ENCODE measurements around the gene HOXA3. TPM values are rescaled to one million over a fixed set of nuclear protein-coding genes. Genes with fewer than 3 reads are reported as not detected.

Gene HOXA3
- total and polyA plus RNA-seq, 7 donors = 0.65 to 5.6 (median 3.3) TPM

DNA sequence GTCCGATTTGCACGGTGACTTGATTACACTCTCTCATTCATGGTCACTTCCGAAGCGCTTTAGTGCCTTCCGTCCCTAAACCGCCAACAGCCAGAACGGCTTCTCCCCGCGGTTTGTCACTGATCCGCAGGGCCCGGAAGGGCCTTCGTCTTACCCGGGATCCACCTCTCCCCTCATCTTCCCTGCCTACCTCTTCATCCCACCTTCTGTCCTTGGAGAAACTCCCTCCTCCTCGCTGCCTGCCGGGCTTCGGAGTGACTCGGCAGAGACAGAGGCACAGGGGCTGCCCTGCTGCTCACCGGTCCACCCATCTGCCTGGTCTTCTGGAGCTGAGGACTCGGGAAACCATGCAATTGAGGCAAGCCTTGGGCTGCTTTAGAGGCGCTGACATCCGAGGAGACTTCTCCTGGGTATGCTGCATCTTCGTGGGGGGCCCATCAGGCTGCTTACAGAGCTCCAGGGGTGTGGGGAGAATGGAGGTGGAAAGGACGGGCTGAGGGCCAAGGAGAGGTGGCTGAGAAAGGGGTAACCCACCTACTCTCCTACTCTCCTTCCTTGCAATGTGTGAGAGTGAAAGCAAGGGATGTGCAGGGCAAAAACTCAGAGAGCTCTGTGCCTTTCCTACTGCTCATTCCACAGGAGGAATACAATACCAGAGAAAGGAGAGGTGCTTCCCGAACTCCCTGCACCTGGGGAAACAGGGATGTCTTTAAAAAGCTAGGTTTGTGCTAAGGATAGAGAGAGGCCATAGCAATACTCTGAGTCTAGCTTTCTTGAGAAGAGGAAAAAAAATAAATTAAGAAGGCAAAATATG lies 33.7 kb upstream of the HOXA3 start:
- intact Hi-C loops (cut with DNase I) = no loop called here
- 59 to 78% (median 68%) methylated on average over 24 of the region's 24 CpGs for WGBS, 3 donors
- no peak overlapping the region for H3K27ac ChIP-seq

DNA sequence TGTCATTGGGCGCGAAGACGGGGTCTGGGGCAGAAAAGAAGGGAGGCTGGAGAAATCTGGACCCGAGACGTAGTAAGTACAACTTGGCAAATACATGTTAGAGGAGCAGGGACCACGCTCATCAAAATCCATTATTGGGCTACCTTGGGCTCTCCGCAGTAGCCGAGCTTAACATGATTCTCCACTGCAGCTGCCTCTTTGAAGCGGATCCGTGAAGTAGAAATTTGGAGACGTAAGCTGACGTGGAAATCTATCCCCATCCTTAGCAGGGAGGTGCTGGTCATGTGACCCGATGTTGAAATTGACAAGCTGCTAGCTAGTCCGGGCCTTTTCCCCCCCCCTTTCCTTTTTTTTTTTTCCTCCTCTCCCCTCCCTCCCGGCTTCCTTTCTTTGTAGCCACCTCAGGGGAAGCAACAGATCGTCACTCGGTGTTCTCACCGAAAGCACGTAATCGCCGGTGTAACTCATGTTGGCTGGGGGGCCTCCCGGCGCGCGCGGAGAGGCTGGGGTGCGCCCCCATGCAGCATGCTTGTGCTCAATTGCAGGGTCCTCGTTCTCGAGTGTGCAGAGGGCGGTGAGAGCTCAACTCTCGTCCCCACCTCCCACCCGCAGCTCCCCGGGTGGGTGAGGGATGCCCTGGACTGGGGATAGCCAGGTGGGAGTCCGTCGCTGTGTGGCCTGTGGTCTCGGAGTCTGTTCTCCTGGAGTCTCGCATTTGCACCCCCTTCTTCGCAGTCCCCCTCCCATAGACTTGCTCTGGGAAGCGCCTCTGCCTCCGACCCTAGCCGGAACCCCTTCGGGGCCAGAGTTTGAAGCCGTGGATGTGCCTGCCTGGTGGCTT lies 32.9 kb upstream of the HOXA3 start, which contains the start of gene HOXA11:
Gene HOXA11 (minus strand): TSS at position 220 of the 841 bp plus-strand sequence. CDS start 88 bp downstream, at position 132.
- no peak for DNase-seq
- intact Hi-C loops (cut with DNase I) = no loop called here
- TF ChIP-seq, protein P1, sequence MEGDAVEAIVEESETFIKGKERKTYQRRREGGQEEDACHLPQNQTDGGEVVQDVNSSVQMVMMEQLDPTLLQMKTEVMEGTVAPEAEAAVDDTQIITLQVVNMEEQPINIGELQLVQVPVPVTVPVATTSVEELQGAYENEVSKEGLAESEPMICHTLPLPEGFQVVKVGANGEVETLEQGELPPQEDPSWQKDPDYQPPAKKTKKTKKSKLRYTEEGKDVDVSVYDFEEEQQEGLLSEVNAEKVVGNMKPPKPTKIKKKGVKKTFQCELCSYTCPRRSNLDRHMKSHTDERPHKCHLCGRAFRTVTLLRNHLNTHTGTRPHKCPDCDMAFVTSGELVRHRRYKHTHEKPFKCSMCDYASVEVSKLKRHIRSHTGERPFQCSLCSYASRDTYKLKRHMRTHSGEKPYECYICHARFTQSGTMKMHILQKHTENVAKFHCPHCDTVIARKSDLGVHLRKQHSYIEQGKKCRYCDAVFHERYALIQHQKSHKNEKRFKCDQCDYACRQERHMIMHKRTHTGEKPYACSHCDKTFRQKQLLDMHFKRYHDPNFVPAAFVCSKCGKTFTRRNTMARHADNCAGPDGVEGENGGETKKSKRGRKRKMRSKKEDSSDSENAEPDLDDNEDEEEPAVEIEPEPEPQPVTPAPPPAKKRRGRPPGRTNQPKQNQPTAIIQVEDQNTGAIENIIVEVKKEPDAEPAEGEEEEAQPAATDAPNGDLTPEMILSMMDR (IDR thresholded peaks at IDR 0.05) = no peak
- Histone ChIP-seq H3K36me3 (ENCODE audit: insufficient read depth in 1 of 2, low read depth in 1 of 2) (no peaks in the 10 kb centered on the region), H3K27me3 (ENCODE audit: insufficient read depth in 3 of 3, low read length in 2 of 3) (peaks cover 0 to 84% (median 23%) of the 10 kb centered on the region in 3 donors), H3K9me3 (no peaks in the 10 kb centered on the region), H3K27ac (no peak within 1 kb of the TSS), H3K4me3 (peak within 1 kb of the TSS; percentile 72), H3K4me1 (peaks cover 25% of the 10 kb centered on the region)
- ATAC-seq = peak in 3 of 4 donors; percentile 29 to 72 (median 54)
- WGBS, 3 donors = 30 to 34% (median 32%) methylated on average over 39 to 43 of the region's 43 CpGs

More for the DNA sequence above, 33.7 kb upstream of the HOXA3 start:
- no peak overlapping the region for H3K4me3 ChIP-seq
- H3K27me3 ChIP-seq (ENCODE audit: insufficient read depth in 3 of 3, low read length in 2 of 3) = peaks cover 0 to 91% (median 23%) of the 10 kb centered on the region in 3 donors
- H3K9me3 ChIP-seq = no peaks in the 10 kb centered on the region
- ATAC-seq = peak in 1 of 4 donors; percentile 5
- H3K4me1 ChIP-seq = peaks cover 25% of the 10 kb centered on the region
- no peak for DNase-seq
- TF ChIP-seq, protein P1 (IDR thresholded peaks at IDR 0.05) = no peak
- H3K36me3 ChIP-seq (ENCODE audit: insufficient read depth in 1 of 2, low read depth in 1 of 2) = no peaks in the 10 kb centered on the region

DNA sequence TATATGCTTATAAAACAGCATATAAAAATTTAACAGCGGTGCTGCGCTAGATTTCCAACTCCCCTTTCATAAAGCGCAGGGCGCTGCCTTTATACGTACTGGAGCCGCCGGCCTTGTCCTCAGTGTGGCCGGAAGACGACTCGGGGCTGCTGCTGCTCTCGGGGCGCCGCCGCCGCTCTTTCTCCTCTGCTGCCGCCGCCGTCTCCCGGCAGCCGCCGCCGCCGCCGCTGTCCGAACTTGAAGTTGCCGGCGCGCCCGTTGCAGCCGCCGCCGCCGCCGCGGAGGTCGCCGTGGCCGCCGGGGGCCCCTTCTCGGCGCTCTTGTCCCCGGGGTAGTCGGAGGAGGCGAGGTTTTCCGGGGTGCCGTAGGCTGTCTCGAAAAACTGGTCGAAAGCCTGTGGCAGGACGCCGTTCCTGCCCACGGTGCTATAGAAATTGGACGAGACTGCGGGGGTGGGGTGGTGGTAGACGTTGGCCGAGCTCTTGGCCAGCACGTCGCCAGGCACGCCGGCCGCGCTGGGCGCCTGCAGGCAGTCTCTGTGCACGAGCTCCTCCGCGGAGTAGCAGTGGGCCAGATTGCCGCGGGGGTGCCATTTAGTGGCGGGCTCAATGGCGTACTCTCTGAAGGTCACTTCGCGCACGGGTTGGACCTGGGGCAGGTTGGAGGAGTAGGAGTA lies 32.1 kb upstream of the HOXA3 start:
- intact Hi-C loops (cut with DNase I) = no loop called here
- DNase-seq (peak in 1 of 2 donors; percentile 67), ATAC-seq (peak in 3 of 4 donors; percentile 25 to 46 (median 35))
- 1 to 2% (median 2%) methylated on average over 70 to 72 of the region's 72 CpGs for WGBS, 3 donors
- Histone ChIP-seq H3K36me3 (ENCODE audit: insufficient read depth in 1 of 2, low read depth in 1 of 2) (no peaks in the 10 kb centered on the region), H3K4me3 (peak overlapping the region; percentile 72), H3K27me3 (ENCODE audit: insufficient read depth in 3 of 3, low read length in 2 of 3) (peaks cover 0 to 80% (median 19%) of the 10 kb centered on the region in 3 donors), H3K9me3 (no peaks in the 10 kb centered on the region), H3K27ac (no peak overlapping the region), H3K4me1 (peaks cover 27% of the 10 kb centered on the region)
- TF ChIP-seq, protein P1 (IDR thresholded peaks at IDR 0.05) = no peak

DNA sequence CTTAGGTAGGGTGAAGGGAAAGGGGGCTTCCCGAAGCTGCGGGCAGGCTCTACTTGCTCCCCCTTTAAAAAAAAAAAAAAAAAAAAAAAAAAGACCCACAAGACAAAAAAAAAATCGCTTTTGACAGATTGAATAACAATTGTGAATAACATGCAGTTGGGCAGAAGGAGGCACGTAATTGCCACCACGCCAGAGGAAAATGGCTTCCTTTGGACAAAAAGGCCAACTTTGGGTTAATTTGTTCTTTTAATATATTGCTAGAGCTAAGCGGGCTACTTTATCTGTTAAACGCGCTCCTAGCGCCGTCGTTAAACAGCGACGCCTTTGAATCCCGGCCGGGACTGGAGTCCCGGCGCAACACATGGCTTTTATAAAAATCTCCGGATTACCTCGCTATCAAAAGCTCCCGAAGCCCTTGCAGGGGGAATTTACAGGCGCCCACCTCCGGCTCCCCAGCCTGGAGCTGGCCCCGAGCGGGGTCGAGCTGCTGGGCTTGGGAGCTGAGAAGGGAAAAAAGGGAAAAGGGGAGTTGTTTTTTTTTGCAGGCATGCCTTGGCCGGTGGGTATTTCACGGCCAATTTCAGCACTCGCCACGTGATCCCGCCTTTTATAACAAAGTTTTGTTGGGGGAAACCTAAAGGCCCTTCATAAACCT lies 31.4 kb upstream of the HOXA3 start:
- H3K4me3 ChIP-seq = peak overlapping the region; percentile 72
- 5 to 10% (median 9%) methylated on average over 30 of the region's 30 CpGs for WGBS, 3 donors
- intact Hi-C loops (cut with DNase I) = no loop called here

More for the DNA sequence above, 31.4 kb upstream of the HOXA3 start:
- Histone ChIP-seq H3K4me1 (peaks cover 26% of the 10 kb centered on the region), H3K36me3 (ENCODE audit: insufficient read depth in 1 of 2, low read depth in 1 of 2) (no peaks in the 10 kb centered on the region), H3K27ac (no peak overlapping the region), H3K9me3 (no peaks in the 10 kb centered on the region), H3K27me3 (ENCODE audit: insufficient read depth in 3 of 3, low read length in 2 of 3) (peaks cover 0 to 74% (median 17%) of the 10 kb centered on the region in 3 donors)
- TF ChIP-seq, protein P1 (IDR thresholded peaks at IDR 0.05) = no peak
- no peak for ATAC-seq
- DNase-seq = no peak

Measured in psoas muscle (tissue), 8 donors.